Measurements from ENCODE around the gene SLC17A9.

The SLC17A9 gene

DNA sequence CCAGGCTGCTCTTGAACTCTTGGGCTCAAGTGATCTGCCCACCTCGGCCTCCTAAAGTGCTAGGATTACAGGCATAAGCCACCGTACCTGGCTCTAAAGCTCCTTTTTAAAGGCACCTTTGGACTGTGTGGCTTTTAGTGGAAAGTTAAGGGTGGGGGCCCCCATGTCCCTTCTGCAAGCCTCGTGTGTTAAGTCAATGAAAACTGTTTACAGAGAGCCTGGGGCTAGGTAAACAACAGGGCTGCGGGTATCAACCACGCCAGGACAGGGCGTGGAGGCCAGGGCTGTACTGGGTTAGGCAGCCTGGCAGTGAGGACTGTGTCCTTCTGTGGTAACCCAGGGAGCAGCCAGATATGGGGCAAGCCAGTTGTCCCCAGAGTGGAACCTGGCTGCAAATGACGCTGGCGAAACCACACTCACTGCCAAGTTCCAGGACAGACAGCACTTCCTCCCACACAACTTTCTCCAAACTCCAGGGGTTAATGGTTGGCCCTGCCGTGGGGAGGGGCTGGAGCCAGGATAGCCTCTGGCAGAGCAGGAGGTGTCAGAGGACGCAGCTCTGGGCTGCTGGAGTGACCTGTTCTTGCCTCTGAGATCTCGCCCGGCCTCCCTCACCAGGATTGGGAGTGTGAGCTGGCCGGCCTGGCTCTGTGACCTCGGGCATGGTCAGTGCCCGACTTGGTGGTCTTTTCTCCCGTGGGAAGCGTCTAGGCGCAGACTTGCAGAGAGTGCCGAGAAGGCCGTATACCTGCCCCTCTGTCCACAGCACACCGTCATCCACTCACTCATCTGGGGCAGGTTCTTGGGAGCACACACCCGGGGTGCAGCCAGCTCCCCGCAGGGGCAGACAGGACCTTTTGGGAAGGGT is 3.2 kb downstream of the SLC17A9 start:
- Histone ChIP-seq H3K4ac (ENCODE audit: low read depth, low read length) (no peak overlapping the region), H3K9ac (ENCODE audit: low read length) (peak overlapping the region; percentile 11), H2AK5ac (ENCODE audit: low read length) (no peak overlapping the region), H4K8ac (ENCODE audit: low read depth, low read length) (no peak overlapping the region), H3K36me3 (ENCODE audit: control insufficient read depth, insufficient read depth, low read length) (peaks cover 4% of the 10 kb centered on the region), H3K27me3 (ENCODE audit: insufficient read depth, low read length, poor library complexity) (no peaks in the 10 kb centered on the region), H3K27ac (ENCODE audit: low read depth, low read length) (no peak overlapping the region), H4K5ac (ENCODE audit: low read length) (no peak overlapping the region), H3K79me2 (ENCODE audit: control insufficient read depth, insufficient read depth, low read length) (no peaks in the 10 kb centered on the region), H3K23ac (ENCODE audit: low read length) (no peak overlapping the region), H3K4me1 (ENCODE audit: control insufficient read depth, low read depth, low read length) (peaks cover 5% of the 10 kb centered on the region), H2BK120ac (ENCODE audit: low read depth, low read length) (no peak overlapping the region), H3K79me1 (ENCODE audit: low read length) (peaks cover 5% of the 10 kb centered on the region), H2BK15ac (replicated peaks; ENCODE audit: low read depth) (no peak overlapping the region), H3K4me3 (ENCODE audit: low read length) (no peak overlapping the region), H2BK5ac (ENCODE audit: low read length) (no peak overlapping the region), H3K18ac (ENCODE audit: low read length) (no peak overlapping the region), H3K56ac (ENCODE audit: low read length) (peak overlapping the region; percentile 42), H3K4me2 (ENCODE audit: low read length) (no peak overlapping the region)
- no peak for DNase-seq
- WGBS (ENCODE audit: extremely low coverage, insufficient coverage, low lambda C conversion rate), result no CpG with 5 or more reads among the region's 23 CpGs

DNA sequence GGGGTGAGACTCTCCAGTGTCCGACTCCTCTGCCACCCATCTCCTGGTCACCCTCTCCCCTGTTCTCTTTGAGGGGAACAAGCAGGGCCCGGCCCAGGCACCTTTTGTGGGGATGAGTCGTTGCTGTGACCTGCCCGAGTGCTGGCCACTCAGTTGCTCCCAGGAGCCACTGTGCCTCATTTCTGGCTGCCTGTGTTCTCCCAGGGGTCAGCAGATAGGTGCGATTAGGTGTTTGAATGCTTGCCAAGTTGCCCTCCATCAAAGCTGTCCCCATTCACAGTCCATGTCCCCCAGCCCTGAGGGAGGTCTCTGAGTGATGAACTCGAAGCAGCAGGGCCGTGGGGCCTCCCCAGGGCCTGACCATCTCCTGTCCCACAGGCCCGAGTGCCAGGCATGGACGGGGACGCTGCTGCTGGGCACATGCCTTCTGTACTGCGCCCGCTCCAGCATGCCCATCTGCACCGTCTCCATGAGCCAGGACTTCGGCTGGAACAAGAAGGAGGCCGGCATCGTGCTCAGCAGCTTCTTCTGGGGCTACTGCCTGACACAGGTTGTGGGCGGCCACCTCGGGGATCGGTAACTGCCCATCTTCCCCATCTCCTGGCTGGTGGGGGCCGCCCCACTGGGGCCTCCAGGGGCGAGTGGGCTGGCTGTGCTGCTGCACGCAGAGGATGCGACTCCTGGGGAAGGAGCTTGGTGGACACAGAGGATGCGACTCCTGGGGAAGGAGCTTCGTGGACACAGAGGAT is 4.1 kb downstream of the SLC17A9 start:
- Histone ChIP-seq H3K4me1 (ENCODE audit: control insufficient read depth, low read depth, low read length) (peaks cover 5% of the 10 kb centered on the region), H3K79me2 (ENCODE audit: control insufficient read depth, insufficient read depth, low read length) (no peaks in the 10 kb centered on the region), H4K5ac (ENCODE audit: low read length) (no peak overlapping the region), H3K27me3 (ENCODE audit: insufficient read depth, low read length, poor library complexity) (no peaks in the 10 kb centered on the region), H3K4me2 (ENCODE audit: low read length) (no peak overlapping the region), H3K18ac (ENCODE audit: low read length) (no peak overlapping the region), H3K9ac (ENCODE audit: low read length) (no peak overlapping the region), H4K8ac (ENCODE audit: low read depth, low read length) (no peak overlapping the region), H3K79me1 (ENCODE audit: low read length) (peaks cover 5% of the 10 kb centered on the region), H3K27ac (ENCODE audit: low read depth, low read length) (no peak overlapping the region), H2BK5ac (ENCODE audit: low read length) (no peak overlapping the region), H3K56ac (ENCODE audit: low read length) (no peak overlapping the region), H3K36me3 (ENCODE audit: control insufficient read depth, insufficient read depth, low read length) (peaks cover 4% of the 10 kb centered on the region), H2BK15ac (replicated peaks; ENCODE audit: low read depth) (no peak overlapping the region), H3K23ac (ENCODE audit: low read length) (no peak overlapping the region), H3K4ac (ENCODE audit: low read depth, low read length) (no peak overlapping the region), H3K4me3 (ENCODE audit: low read length) (no peak overlapping the region), H2AK5ac (ENCODE audit: low read length) (no peak overlapping the region), H2BK120ac (ENCODE audit: low read depth, low read length) (no peak overlapping the region)
- no peak for DNase-seq
- no CpG with 5 or more reads among the region's 25 CpGs for WGBS (ENCODE audit: extremely low coverage, insufficient coverage, low lambda C conversion rate)

- Histone ChIP-seq H2BK5ac (ENCODE audit: low read length) (no peak overlapping the region), H3K4ac (ENCODE audit: low read depth, low read length) (no peak overlapping the region), H4K8ac (ENCODE audit: low read depth, low read length) (no peak overlapping the region), H2AK5ac (ENCODE audit: low read length) (no peak overlapping the region), H4K5ac (ENCODE audit: low read length) (no peak overlapping the region), H3K79me2 (ENCODE audit: control insufficient read depth, insufficient read depth, low read length) (no peaks in the 10 kb centered on the region), H3K79me1 (ENCODE audit: low read length) (peaks cover 5% of the 10 kb centered on the region), H3K18ac (ENCODE audit: low read length) (no peak overlapping the region), H3K27me3 (ENCODE audit: insufficient read depth, low read length, poor library complexity) (no peaks in the 10 kb centered on the region), H3K36me3 (ENCODE audit: control insufficient read depth, insufficient read depth, low read length) (peaks cover 4% of the 10 kb centered on the region), H3K4me1 (ENCODE audit: control insufficient read depth, low read depth, low read length) (peaks cover 5% of the 10 kb centered on the region), H3K23ac (ENCODE audit: low read length) (no peak overlapping the region), H3K9ac (ENCODE audit: low read length) (no peak overlapping the region), H3K56ac (ENCODE audit: low read length) (no peak overlapping the region), H3K4me3 (ENCODE audit: low read length) (no peak overlapping the region), H3K27ac (ENCODE audit: low read depth, low read length) (no peak overlapping the region), H3K4me2 (ENCODE audit: low read length) (no peak overlapping the region), H2BK120ac (ENCODE audit: low read depth, low read length) (no peak overlapping the region), H2BK15ac (replicated peaks; ENCODE audit: low read depth) (no peak overlapping the region)
- no CpG with 5 or more reads among the region's 36 CpGs for WGBS (ENCODE audit: extremely low coverage, insufficient coverage, low lambda C conversion rate)
- DNase-seq, result no peak
Observed at GRCh38 chr20:62957136-62958117, 4.9 kb downstream of the SLC17A9 start.

DNA sequence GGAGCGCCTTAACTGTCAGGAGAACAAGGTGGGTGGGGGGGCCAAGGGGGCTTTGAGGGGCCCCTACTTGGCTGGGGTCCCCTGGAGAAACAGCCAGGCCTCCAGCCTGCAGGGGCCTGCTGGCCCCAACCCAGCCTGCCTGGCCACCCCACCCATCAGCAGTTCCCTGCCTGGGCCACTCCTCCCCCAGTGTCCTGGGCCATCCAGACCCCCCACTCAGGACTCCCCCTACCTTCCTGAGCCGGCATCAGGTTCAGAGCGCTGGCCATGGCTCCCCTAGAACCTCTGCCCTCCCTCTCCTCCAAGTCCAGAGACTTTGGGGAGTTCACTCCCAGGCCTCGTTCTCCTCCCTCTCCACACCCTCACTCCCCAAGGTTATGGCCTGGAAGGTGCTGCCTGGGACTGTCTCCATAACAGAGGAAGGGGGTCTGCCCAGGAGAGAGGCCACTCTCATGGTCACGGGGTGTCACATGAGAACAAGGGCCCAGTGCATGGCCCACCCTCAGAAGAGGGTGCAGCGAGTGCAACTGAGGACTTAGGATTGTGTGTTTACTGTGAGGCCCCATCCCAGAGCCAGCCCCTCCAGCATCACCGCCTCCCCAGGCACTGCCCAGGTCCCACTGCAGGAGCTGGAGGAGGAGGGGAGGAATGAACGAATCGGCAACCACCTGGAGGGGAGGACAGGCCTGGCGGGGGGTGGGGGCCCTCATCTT is 6.0 kb downstream of the SLC17A9 start:
- peaks cover 2% of the 10 kb centered on the region for H3K79me1 ChIP-seq (ENCODE audit: low read length)
- peaks cover 4% of the 10 kb centered on the region for H3K36me3 ChIP-seq (ENCODE audit: control insufficient read depth, insufficient read depth, low read length)
- H2AK5ac ChIP-seq (ENCODE audit: low read length), result no peak overlapping the region
- H3K56ac ChIP-seq (ENCODE audit: low read length), result no peak overlapping the region
- peaks cover 1% of the 10 kb centered on the region for H3K4me1 ChIP-seq (ENCODE audit: control insufficient read depth, low read depth, low read length)
- H4K5ac ChIP-seq (ENCODE audit: low read length), result no peak overlapping the region
- no peak overlapping the region for H3K4me2 ChIP-seq (ENCODE audit: low read length)
- no peak overlapping the region for H2BK120ac ChIP-seq (ENCODE audit: low read depth, low read length)
- H3K9ac ChIP-seq (ENCODE audit: low read length), result no peak overlapping the region
- H3K23ac ChIP-seq (ENCODE audit: low read length), result no peak overlapping the region
- H3K18ac ChIP-seq (ENCODE audit: low read length), result no peak overlapping the region
- no CpG with 5 or more reads among the region's 10 CpGs for WGBS (ENCODE audit: extremely low coverage, insufficient coverage, low lambda C conversion rate)
- no peak overlapping the region for H3K4me3 ChIP-seq (ENCODE audit: low read length)
- H3K27ac ChIP-seq (ENCODE audit: low read depth, low read length), result no peak overlapping the region
- H3K4ac ChIP-seq (ENCODE audit: low read depth, low read length), result no peak overlapping the region
- no peak overlapping the region for H2BK15ac ChIP-seq (replicated peaks; ENCODE audit: low read depth)
- H3K27me3 ChIP-seq (ENCODE audit: insufficient read depth, low read length, poor library complexity), result no peaks in the 10 kb centered on the region
- DNase-seq, result no peak
- no peak overlapping the region for H4K8ac ChIP-seq (ENCODE audit: low read depth, low read length)
- no peaks in the 10 kb centered on the region for H3K79me2 ChIP-seq (ENCODE audit: control insufficient read depth, insufficient read depth, low read length)
- H2BK5ac ChIP-seq (ENCODE audit: low read length), result no peak overlapping the region
